ENCODE data around the gene PHACTR3.

PHACTR3 gene

GRCh38 chr20:59701236-59701635 is 96.9 kb downstream of the PHACTR3 start:
- no peak overlapping the region for H3K4me3 ChIP-seq (ENCODE audit: low read depth, low read length)
- no peak for DNase-seq (ENCODE audit: low read depth)
- no peak for TF ChIP-seq CTCF (IDR thresholded peaks at IDR 0.05; ENCODE audit: low read depth, low read length, missing control alignments)

GRCh38 chr20:59703046-59703445 is 98.7 kb downstream of the PHACTR3 start:
- TF ChIP-seq CTCF (IDR thresholded peaks at IDR 0.05; ENCODE audit: low read depth, low read length, missing control alignments), result no peak
- no peak overlapping the region for H3K4me3 ChIP-seq (ENCODE audit: low read depth, low read length)
- no peak for DNase-seq (ENCODE audit: low read depth)

- TF ChIP-seq CTCF (IDR thresholded peaks at IDR 0.05; ENCODE audit: low read depth, low read length, missing control alignments), result peak; percentile 9
- no peak overlapping the region for H3K4me3 ChIP-seq (ENCODE audit: low read depth, low read length)
- no peak for DNase-seq (ENCODE audit: low read depth)
Measured at GRCh38 chr20:59705651-59706399, 101.5 kb downstream of the PHACTR3 start.

GRCh38 chr20:59706400-59706693 is 102.0 kb downstream of the PHACTR3 start:
- TF ChIP-seq CTCF (IDR thresholded peaks at IDR 0.05; ENCODE audit: low read depth, low read length, missing control alignments), result no peak
- no peak overlapping the region for H3K4me3 ChIP-seq (ENCODE audit: low read depth, low read length)
- DNase-seq (ENCODE audit: low read depth), result no peak

GRCh38 chr20:59708326-59708725 is 104.0 kb downstream of the PHACTR3 start:
- TF ChIP-seq CTCF (IDR thresholded peaks at IDR 0.05; ENCODE audit: low read depth, low read length, missing control alignments), result no peak
- DNase-seq (ENCODE audit: low read depth), result no peak
- H3K4me3 ChIP-seq (ENCODE audit: low read depth, low read length), result no peak overlapping the region

- DNase-seq (ENCODE audit: low read depth), result no peak
- no peak for TF ChIP-seq CTCF (IDR thresholded peaks at IDR 0.05; ENCODE audit: low read depth, low read length, missing control alignments)
- no peak overlapping the region for H3K4me3 ChIP-seq (ENCODE audit: low read depth, low read length)
Measured at GRCh38 chr20:59709636-59710035, 105.3 kb downstream of the PHACTR3 start.

GRCh38 chr20:59718071-59718470 is 113.7 kb downstream of the PHACTR3 start:
- H3K4me3 ChIP-seq (ENCODE audit: low read depth, low read length), result no peak overlapping the region
- no peak for DNase-seq (ENCODE audit: low read depth)
- no peak for TF ChIP-seq CTCF (IDR thresholded peaks at IDR 0.05; ENCODE audit: low read depth, low read length, missing control alignments)

Data from GM12864 (cell line).